ENCODE measurements around the gene TUBB. TPM values are rescaled to one million over a fixed set of nuclear protein-coding genes. Genes with fewer than 3 reads are reported as not detected.

The TUBB gene
- total and polyA plus RNA-seq, 9 of the 15 experiments (the other 6 are each of a cell fraction or from before 2014, with no cell fraction given): 971 to 2,870 (median 1,478) TPM

- TF ChIP-seq ZFPM2 (CRISPR knock-in tag; IDR thresholded peaks at IDR 0.05) (0 out of 2 replicates have a peak, but pooled peaks have one; percentile 73), TEAD4 (IDR thresholded peaks at IDR 0.05; ENCODE audit: low read length) (peak; percentile 31; the same call in 1 of the 2 replicates), TEAD4 (CRISPR knock-in tag; IDR thresholded peaks at IDR 0.05; ENCODE audit: borderline replicate concordance) (no peak), ETV5 (CRISPR knock-in tag; IDR thresholded peaks at IDR 0.05; ENCODE audit: low read depth) (0 out of 2 replicates have a peak, but pooled peaks have one; percentile 50), SREBF1 (IDR thresholded peaks at IDR 0.05; ENCODE audit: borderline replicate concordance, low read depth, low read length) (no peak), RBM22 (IDR thresholded peaks at IDR 0.05; ENCODE audit: low read depth, low read length, poor library complexity, severe bottlenecking) (no peak), FOXP1 (CRISPR knock-in tag; IDR thresholded peaks at IDR 0.05) (no peak), ZMIZ1 (IDR thresholded peaks at IDR 0.05; ENCODE audit: low read depth in 2 of 2, low read length in 2 of 2) (no peak), ARHGAP35 (IDR thresholded peaks at IDR 0.05; ENCODE audit: partially characterized antibody) (no peak), ZBTB1 (CRISPR knock-in tag; IDR thresholded peaks at IDR 0.05; ENCODE audit: borderline replicate concordance, low read depth) (no peak), ZNF766 (CRISPR knock-in tag; conservative IDR thresholded peaks at IDR 0.05) (no peak), FOXJ3 (CRISPR knock-in tag; IDR thresholded peaks at IDR 0.05) (no peak), MAFG (tag; conservative IDR thresholded peaks at IDR 0.05) (no peak), WHSC1 (IDR thresholded peaks at IDR 0.05; ENCODE audit: low read length) (no peak), RHOXF2B (CRISPR knock-in tag; conservative IDR thresholded peaks at IDR 0.05) (0 out of 2 replicates have a peak, but pooled peaks have one; percentile 60), ZNF184 (CRISPR knock-in tag; IDR thresholded peaks at IDR 0.05) (no peak), HMG20A (CRISPR knock-in tag; conservative IDR thresholded peaks at IDR 0.05) (no peak), ZNF77 (CRISPR knock-in tag; IDR thresholded peaks at IDR 0.05) (no peak), PML (IDR thresholded peaks at IDR 0.05; ENCODE audit: low read length) (0 out of 2 replicates have a peak, but pooled peaks have one; percentile 24), ZNF384 (IDR thresholded peaks at IDR 0.05; ENCODE audit: low read depth, low read length) (no peak), ETV1 (tag; conservative IDR thresholded peaks at IDR 0.05; ENCODE audit: low read depth) (peak; percentile 70), HDAC1 (IDR thresholded peaks at IDR 0.05) (peak in 1 of 2 experiments; percentile 84; a peak in 2 of 4 replicates), JUNB (CRISPR knock-in tag; conservative IDR thresholded peaks at IDR 0.05) (no peak), BDP1 (IDR thresholded peaks at IDR 0.05; ENCODE audit: insufficient read depth, insufficient read length) (no peak)
- TF ChIP-seq, protein P1, sequence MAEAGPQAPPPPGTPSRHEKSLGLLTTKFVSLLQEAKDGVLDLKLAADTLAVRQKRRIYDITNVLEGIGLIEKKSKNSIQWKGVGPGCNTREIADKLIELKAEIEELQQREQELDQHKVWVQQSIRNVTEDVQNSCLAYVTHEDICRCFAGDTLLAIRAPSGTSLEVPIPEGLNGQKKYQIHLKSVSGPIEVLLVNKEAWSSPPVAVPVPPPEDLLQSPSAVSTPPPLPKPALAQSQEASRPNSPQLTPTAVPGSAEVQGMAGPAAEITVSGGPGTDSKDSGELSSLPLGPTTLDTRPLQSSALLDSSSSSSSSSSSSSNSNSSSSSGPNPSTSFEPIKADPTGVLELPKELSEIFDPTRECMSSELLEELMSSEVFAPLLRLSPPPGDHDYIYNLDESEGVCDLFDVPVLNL (CRISPR knock-in tag; IDR thresholded peaks at IDR 0.05; ENCODE audit: low read depth): no peak
These were observed 29.5 kb upstream of the TUBB start, which contains the start of gene NRM (continued) for GRCh38 chr6:30690403-30691207.

All from K562 (cell line).